Neural progenitor cell (in vitro differentiated cells): Measurements from ENCODE around the gene FOXJ1. TPM values are rescaled to one million over a fixed set of nuclear protein-coding genes. Genes with fewer than 3 reads are reported as not detected.
A peak's percentile ranks its signal among the peaks of the same experiment; 100 is the strongest.

Experiments used
- DNase-seq: peaks from one replicate; pipeline ENCODE4 v3.0.0-alpha.2; 2016; ENCODE audit warnings: low spot score
- H2AFZ ChIP-seq: fragments of 200-600 bp; sonication (generic); replicated peaks from 2 replicates; pipeline ENCODE4 v1.6.1; 2016; ENCODE audit warnings: antibody characterized with exemption
- H3F3A ChIP-seq: fragments of 200-600 bp; sonication (generic); 2 replicates; pipeline ENCODE4 v1.6.1; 2016; ENCODE audit warnings: antibody characterized with exemption, low read depth
- H3K27ac ChIP-seq: fragments of 200-600 bp; sonication (generic); 2 replicates; pipeline ENCODE4 v1.5.1; 2016; ENCODE audit warnings: mild to moderate bottlenecking
- H3K27me3 ChIP-seq: fragments of 200-600 bp; sonication (generic); 2 replicates; pipeline ENCODE4 v1.6.1; 2016; ENCODE audit warnings: mild to moderate bottlenecking, moderate library complexity
- H3K36me3 ChIP-seq: fragments of 200-600 bp; sonication (generic); 2 replicates; pipeline ENCODE4 v1.5.1; 2016
- H3K4me1 ChIP-seq: fragments of 200-600 bp; sonication (generic); 2 replicates; pipeline ENCODE4 v1.6.1; 2016; ENCODE audit warnings: mixed run types
- H3K4me2 ChIP-seq: fragments of 200-600 bp; sonication (generic); 2 replicates; pipeline ENCODE4 v1.6.1; 2016
- H3K4me3 ChIP-seq: fragments of 200-600 bp; sonication (generic); 2 replicates; pipeline ENCODE4 v1.5.1; 2016
- H3K79me2 ChIP-seq: fragments of 200-600 bp; sonication (generic); 2 replicates; pipeline ENCODE4 v1.6.1; 2016; ENCODE audit warnings: low read depth
- H3K9ac ChIP-seq: fragments of 200-600 bp; sonication (generic); 2 replicates; pipeline ENCODE4 v1.6.1; 2016
- H3K9me3 ChIP-seq: fragments of 200-600 bp; sonication (generic); 2 replicates; pipeline ENCODE4 v1.5.1; 2016; ENCODE audit warnings: low read depth
- H4K20me1 ChIP-seq: fragments of 200-600 bp; sonication (generic); 2 replicates; pipeline ENCODE4 v1.6.1; 2016; ENCODE audit warnings: low read depth
- H3K27ac Mint-ChIP-seq: 3 replicates; pipeline ENCODE4 v1.8.0; 2021; ENCODE audit warnings: mixed read lengths
- H3K27me3 Mint-ChIP-seq: 2 replicates; pipeline ENCODE4 v1.8.0; 2022; ENCODE audit warnings: low read depth, mild to moderate bottlenecking, inconsistent platforms, moderate library complexity, mixed read lengths; ENCODE audit not compliant: insufficient read depth
- H3K36me3 Mint-ChIP-seq: 3 replicates; pipeline ENCODE4 v1.8.0; 2021; ENCODE audit warnings: mixed read lengths
- H3K4me1 Mint-ChIP-seq: 3 replicates; pipeline ENCODE4 v1.8.0; 2021; ENCODE audit warnings: mixed read lengths
- H3K4me3 Mint-ChIP-seq: 3 replicates; pipeline ENCODE4 v1.8.0; 2021; ENCODE audit warnings: mild to moderate bottlenecking, moderate library complexity, mixed read lengths
- H3K9me3 Mint-ChIP-seq: 3 replicates; pipeline ENCODE4 v1.8.0; 2020; ENCODE audit warnings: mixed read lengths
- EZH2 ChIP-seq: fragments of 200-600 bp; sonication (generic); IDR thresholded peaks from 2 replicates; pipeline ENCODE4 v1.6.1; 2017; ENCODE audit warnings: antibody characterized with exemption, mild to moderate bottlenecking, moderate library complexity
- EZH2phosphoT487 ChIP-seq: fragments of 200-600 bp; sonication (generic); IDR thresholded peaks from 2 replicates; pipeline ENCODE4 v1.6.1; 2017; ENCODE audit warnings: antibody characterized with exemption
- total RNA-seq: library from RNA; depleted of rRNA; stranded (reverse); fragments of >200 nt; gene quantifications from 2 replicates; pipeline ENCODE4 v1.2.3, GENCODE V29; 2015; ENCODE audit warnings: low replicate concordance
- TF ChIP-seq, protein P1 (sequence below): fragments of 200-600 bp; sonication (generic); IDR thresholded peaks from 2 replicates; pipeline ENCODE4 v1.5.1; 2017; ENCODE audit warnings: antibody characterized with exemption, mild to moderate bottlenecking

Gene FOXJ1
- total RNA-seq, 1 donor from 2014 or later: 0.49 TPM

GRCh38 chr17:76139801-76140660, 1.0 kb downstream of the FOXJ1 start:
- Mint-ChIP-seq H3K27me3 (peaks cover 15% of the 10 kb centered on the region), H3K36me3 (peaks cover 5% of the 10 kb centered on the region), H3K4me1 (peaks cover 70% of the 10 kb centered on the region), H3K9me3 (no peaks in the 10 kb centered on the region), H3K27ac (peak overlapping the region; percentile 79), H3K4me3 (peak overlapping the region; percentile 85)
- TF ChIP-seq EZH2 (peak; percentile 90), EZH2phosphoT487 (peak; percentile 77)
- TF ChIP-seq, protein P1, sequence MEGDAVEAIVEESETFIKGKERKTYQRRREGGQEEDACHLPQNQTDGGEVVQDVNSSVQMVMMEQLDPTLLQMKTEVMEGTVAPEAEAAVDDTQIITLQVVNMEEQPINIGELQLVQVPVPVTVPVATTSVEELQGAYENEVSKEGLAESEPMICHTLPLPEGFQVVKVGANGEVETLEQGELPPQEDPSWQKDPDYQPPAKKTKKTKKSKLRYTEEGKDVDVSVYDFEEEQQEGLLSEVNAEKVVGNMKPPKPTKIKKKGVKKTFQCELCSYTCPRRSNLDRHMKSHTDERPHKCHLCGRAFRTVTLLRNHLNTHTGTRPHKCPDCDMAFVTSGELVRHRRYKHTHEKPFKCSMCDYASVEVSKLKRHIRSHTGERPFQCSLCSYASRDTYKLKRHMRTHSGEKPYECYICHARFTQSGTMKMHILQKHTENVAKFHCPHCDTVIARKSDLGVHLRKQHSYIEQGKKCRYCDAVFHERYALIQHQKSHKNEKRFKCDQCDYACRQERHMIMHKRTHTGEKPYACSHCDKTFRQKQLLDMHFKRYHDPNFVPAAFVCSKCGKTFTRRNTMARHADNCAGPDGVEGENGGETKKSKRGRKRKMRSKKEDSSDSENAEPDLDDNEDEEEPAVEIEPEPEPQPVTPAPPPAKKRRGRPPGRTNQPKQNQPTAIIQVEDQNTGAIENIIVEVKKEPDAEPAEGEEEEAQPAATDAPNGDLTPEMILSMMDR: peak; percentile 21
- no peaks in the 10 kb centered on the region for H3K36me3 ChIP-seq
- H3K79me2 ChIP-seq: no peaks in the 10 kb centered on the region
- H3K27ac ChIP-seq: no peak overlapping the region
- peak overlapping the region; percentile 47 for H3K4me3 ChIP-seq
- H3K9ac ChIP-seq: no peak overlapping the region
- no peak overlapping the region for H2AFZ ChIP-seq
- no peaks in the 10 kb centered on the region for H3K9me3 ChIP-seq
- peaks cover 65% of the 10 kb centered on the region for H3F3A ChIP-seq
- peak overlapping the region; percentile 83 for H3K4me2 ChIP-seq
- peaks cover 19% of the 10 kb centered on the region for H4K20me1 ChIP-seq
- H3K27me3 ChIP-seq: peaks cover 88% of the 10 kb centered on the region
- DNase-seq: peak; percentile 53
- H3K4me1 ChIP-seq: peaks cover 72% of the 10 kb centered on the region

- Histone ChIP-seq H2AFZ (no peak overlapping the region), H3K4me1 (peaks cover 79% of the 10 kb centered on the region), H3K4me3 (peak overlapping the region; percentile 47), H3K36me3 (no peaks in the 10 kb centered on the region), H3K9me3 (no peaks in the 10 kb centered on the region), H3F3A (peaks cover 74% of the 10 kb centered on the region), H3K4me2 (peak overlapping the region; percentile 83), H4K20me1 (peaks cover 19% of the 10 kb centered on the region), H3K27ac (no peak overlapping the region), H3K9ac (no peak overlapping the region), H3K79me2 (no peaks in the 10 kb centered on the region), H3K27me3 (peaks cover 94% of the 10 kb centered on the region)
- DNase-seq: peak; percentile 41
- TF ChIP-seq, protein P1: no peak
- no peak for TF ChIP-seq EZH2phosphoT487
- TF ChIP-seq EZH2: no peak
- peaks cover 67% of the 10 kb centered on the region for H3K4me1 Mint-ChIP-seq
- no peaks in the 10 kb centered on the region for H3K9me3 Mint-ChIP-seq
- peak overlapping the region; percentile 74 for H3K4me3 Mint-ChIP-seq
- H3K36me3 Mint-ChIP-seq: no peaks in the 10 kb centered on the region
- H3K27ac Mint-ChIP-seq: peak overlapping the region; percentile 98
- peaks cover 16% of the 10 kb centered on the region for H3K27me3 Mint-ChIP-seq
These were observed 1.9 kb downstream of the FOXJ1 start for GRCh38 chr17:76138896-76139752.

DNA sequence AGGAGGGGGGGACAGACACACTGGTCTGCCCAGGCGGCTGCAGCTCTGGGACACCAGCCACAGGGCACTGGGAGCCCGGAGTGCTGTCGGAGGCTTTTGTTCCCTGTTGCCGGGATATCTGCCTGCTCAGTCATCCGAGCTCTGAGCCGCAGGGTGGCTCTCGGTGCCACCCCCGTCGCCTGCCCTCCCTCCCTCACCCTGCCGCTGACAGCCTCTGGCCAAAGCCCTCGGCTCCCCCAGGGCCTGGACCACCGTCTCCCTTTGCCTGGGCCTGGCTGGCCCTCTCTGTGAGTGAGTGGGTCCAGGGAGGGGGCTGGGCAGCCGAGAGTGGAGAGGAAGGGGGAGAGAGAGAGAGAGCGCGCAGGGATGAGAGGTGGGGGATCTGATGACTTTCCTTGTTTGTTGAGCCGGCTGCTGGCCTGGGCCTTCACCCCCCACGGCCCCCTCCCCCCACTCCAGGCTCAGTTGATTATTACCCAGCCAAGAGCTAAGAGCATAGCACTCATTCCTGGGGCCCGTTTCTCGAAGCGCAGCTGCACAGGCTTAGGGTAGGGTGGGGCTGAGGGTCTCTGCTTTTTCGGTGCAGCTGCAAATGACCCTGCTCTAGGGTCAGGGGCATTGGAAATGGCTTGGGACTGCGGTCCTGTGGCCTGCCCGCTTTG, 2.7 kb downstream of the FOXJ1 start:
- no peaks in the 10 kb centered on the region for H3K9me3 ChIP-seq
- peaks cover 19% of the 10 kb centered on the region for H4K20me1 ChIP-seq
- peak overlapping the region; percentile 83 for H3K4me2 ChIP-seq
- peak; percentile 27 for TF ChIP-seq EZH2
- no peak for TF ChIP-seq EZH2phosphoT487
- TF ChIP-seq, protein P1: no peak
- H3K27ac Mint-ChIP-seq: peak overlapping the region; percentile 98
- H3K36me3 ChIP-seq: no peaks in the 10 kb centered on the region
- peak overlapping the region; percentile 47 for H3K4me3 ChIP-seq
- peaks cover 83% of the 10 kb centered on the region for H3K4me1 ChIP-seq
- peaks cover 82% of the 10 kb centered on the region for H3F3A ChIP-seq
- H3K9me3 Mint-ChIP-seq: no peaks in the 10 kb centered on the region
- DNase-seq: peak; percentile 86
- H3K9ac ChIP-seq: no peak overlapping the region
- H3K27me3 ChIP-seq: peaks cover 99% of the 10 kb centered on the region
- H3K4me1 Mint-ChIP-seq: peaks cover 66% of the 10 kb centered on the region
- peak overlapping the region; percentile 72 for H2AFZ ChIP-seq
- H3K36me3 Mint-ChIP-seq: no peaks in the 10 kb centered on the region
- H3K79me2 ChIP-seq: no peaks in the 10 kb centered on the region
- no peak overlapping the region for H3K27ac ChIP-seq
- H3K4me3 Mint-ChIP-seq: peak overlapping the region; percentile 74
- H3K27me3 Mint-ChIP-seq: peaks cover 16% of the 10 kb centered on the region
